Trophoblast cell (in vitro differentiated cells and primary cell): ENCODE data around the gene LTBP4.
A peak's percentile ranks its signal among the peaks of the same experiment; 100 is the strongest.

ENCODE experiments used
- DNase-seq, 2 donors: peaks; one replicate each; pipeline ENCODE4 v3.0.0-alpha.2; 2016
- H2AFZ ChIP-seq: 2 replicates; pipeline ENCODE4 v1.6.1; 2013; ENCODE audit warnings: low read length, moderate library complexity, mild to moderate bottlenecking; ENCODE audit not compliant: insufficient read depth, poor library complexity
- H2AK5ac ChIP-seq: 2 replicates; pipeline ENCODE4 v1.6.1; 2013; ENCODE audit warnings: mild to moderate bottlenecking, low read length
- H2BK120ac ChIP-seq: 2 replicates; pipeline ENCODE4 v1.6.1; 2013; ENCODE audit warnings: low read length, mild to moderate bottlenecking, moderate library complexity; ENCODE audit not compliant: insufficient read depth, poor library complexity
- H2BK12ac ChIP-seq: 2 replicates; pipeline ENCODE4 v1.6.1; 2013; ENCODE audit warnings: mild to moderate bottlenecking, low read length, moderate library complexity
- H2BK5ac ChIP-seq: 2 replicates; pipeline ENCODE4 v1.6.1; 2013; ENCODE audit warnings: low read length, low read depth, moderate library complexity, mild to moderate bottlenecking; ENCODE audit not compliant: poor library complexity
- H3K14ac ChIP-seq: 2 replicates; pipeline ENCODE4 v1.6.1; 2013; ENCODE audit warnings: mild to moderate bottlenecking, low read length
- H3K18ac ChIP-seq: 2 replicates; pipeline ENCODE4 v1.6.1; 2013; ENCODE audit warnings: mild to moderate bottlenecking, low read length
- H3K23ac ChIP-seq: 2 replicates; pipeline ENCODE4 v1.6.1; 2013; ENCODE audit warnings: low read length
- H3K27ac ChIP-seq: 2 replicates; pipeline ENCODE4 v1.5.1; 2013; ENCODE audit warnings: low read depth, mild to moderate bottlenecking, inconsistent platforms, low read length, moderate library complexity
- H3K27me3 ChIP-seq: 2 replicates; pipeline ENCODE4 v1.6.1; 2013; ENCODE audit warnings: inconsistent platforms, mild to moderate bottlenecking, low read length, moderate library complexity; ENCODE audit not compliant: insufficient read depth
- H3K36me3 ChIP-seq, 2 experiments: 1 replicate in 1 of 2; 2 replicates in 1 of 2; pipeline ENCODE4 v1.6.1; 2013; ENCODE audit warnings: low read length in 2 of 2, mild to moderate bottlenecking in 2 of 2, moderate library complexity in 1 of 2; ENCODE audit not compliant: insufficient read depth in 2 of 2, control insufficient read depth in 1 of 2
- H3K4ac ChIP-seq: 2 replicates; pipeline ENCODE4 v1.6.1; 2013; ENCODE audit warnings: low read depth, mild to moderate bottlenecking, low read length, moderate library complexity
- H3K4me1 ChIP-seq, 2 experiments: 1 replicate in 1 of 2; 2 replicates in 1 of 2; pipeline ENCODE4 v1.6.1; 2013; ENCODE audit warnings: low read length in 2 of 2, mild to moderate bottlenecking in 2 of 2, moderate library complexity in 1 of 2; ENCODE audit not compliant: insufficient read depth in 2 of 2, control insufficient read depth in 1 of 2
- H3K4me2 ChIP-seq: 2 replicates; pipeline ENCODE4 v1.6.1; 2013; ENCODE audit warnings: inconsistent platforms, mild to moderate bottlenecking, low read length, moderate library complexity
- H3K4me3 ChIP-seq: 2 replicates; pipeline ENCODE4 v1.5.1; 2013; ENCODE audit warnings: mild to moderate bottlenecking, low read depth, low read length, inconsistent platforms
- H3K79me1 ChIP-seq: one replicate; pipeline ENCODE4 v1.6.1; 2013; ENCODE audit warnings: low read length
- H3K79me2 ChIP-seq: 2 replicates; pipeline ENCODE4 v1.6.1; 2013; ENCODE audit warnings: low read length, mild to moderate bottlenecking; ENCODE audit not compliant: control insufficient read depth, insufficient read depth, poor library complexity
- H3K9ac ChIP-seq: 2 replicates; pipeline ENCODE4 v1.6.1; 2013; ENCODE audit warnings: mild to moderate bottlenecking, low read length
- H3K9me3 ChIP-seq: 2 replicates; pipeline ENCODE4 v1.6.1; 2013; ENCODE audit warnings: low read depth, mild to moderate bottlenecking, control low read depth, inconsistent platforms, low read length; ENCODE audit not compliant: insufficient read depth
- H4K12ac ChIP-seq: 2 replicates; pipeline ENCODE4 v1.6.1; 2013; ENCODE audit warnings: low read depth, mild to moderate bottlenecking, low read length, moderate library complexity
- H4K8ac ChIP-seq: 2 replicates; pipeline ENCODE4 v1.6.1; 2013; ENCODE audit warnings: low read depth, mild to moderate bottlenecking, low read length, moderate library complexity
- H4K91ac ChIP-seq: one replicate; pipeline ENCODE4 v1.6.1; 2013; ENCODE audit warnings: low read depth, mild to moderate bottlenecking, low read length, moderate library complexity
- WGBS: extraction: QIAGEN DNeasy Blood & Tissue Kit; methylation state at CpG from one replicate; pipeline ENCODE4 v1.1.7; 2013; ENCODE audit warnings: missing lambda C conversion rate; ENCODE audit not compliant: insufficient read length, insufficient coverage; ENCODE audit errors: extremely low coverage; 5-methylcytosine and 5-hydroxymethylcytosine counted together

Gene LTBP4

GRCh38 chr19:40641281-40641680, 40.1 kb downstream of the LTBP4 start:
- Histone ChIP-seq H3K27ac (peak overlapping the region; percentile 5), H4K91ac (peak overlapping the region; percentile 99), H3K36me3 (no peaks in the 10 kb centered on the region), H4K12ac (peak overlapping the region; percentile 83), H3K4me2 (no peak overlapping the region), H3K79me1 (peaks cover 11% of the 10 kb centered on the region), H3K4me1 (peaks cover 8 to 10% of the 10 kb centered on the region in 2 experiments), H2AFZ (peak overlapping the region; percentile 17), H3K79me2 (peaks cover 1% of the 10 kb centered on the region), H3K4ac (peak overlapping the region; percentile 99), H3K23ac (no peak overlapping the region), H2BK120ac (peak overlapping the region; percentile 99), H3K9ac (no peak overlapping the region), H3K14ac (peak overlapping the region; percentile 96), H4K8ac (peak overlapping the region; percentile 86), H3K27me3 (no peaks in the 10 kb centered on the region), H2AK5ac (peak overlapping the region; percentile 90), H3K9me3 (no peaks in the 10 kb centered on the region), H3K18ac (peak overlapping the region; percentile 93), H2BK12ac (peak overlapping the region; percentile 100), H3K4me3 (no peak overlapping the region), H2BK5ac (peak overlapping the region; percentile 98)
- WGBS: no CpG with 5 or more reads among the region's 7 CpGs
- no peak for DNase-seq

GRCh38 chr19:40642051-40642706, 41.0 kb downstream of the LTBP4 start:
- no peak for DNase-seq
- peaks cover 1% of the 10 kb centered on the region for H3K79me2 ChIP-seq
- WGBS: no CpG with 5 or more reads among the region's 18 CpGs
- no peak overlapping the region for H3K4me3 ChIP-seq
- H3K4me2 ChIP-seq: no peak overlapping the region
- no peak overlapping the region for H3K9ac ChIP-seq
- no peak overlapping the region for H3K4ac ChIP-seq
- H3K9me3 ChIP-seq: no peaks in the 10 kb centered on the region
- H3K18ac ChIP-seq: no peak overlapping the region
- H3K36me3 ChIP-seq: no peaks in the 10 kb centered on the region
- peak overlapping the region; percentile 7 for H2AK5ac ChIP-seq
- peak overlapping the region; percentile 90 for H2BK12ac ChIP-seq
- no peak overlapping the region for H4K8ac ChIP-seq
- H3K23ac ChIP-seq: no peak overlapping the region
- H3K4me1 ChIP-seq: peaks cover 8 to 10% of the 10 kb centered on the region in 2 experiments
- no peaks in the 10 kb centered on the region for H3K27me3 ChIP-seq
- no peak overlapping the region for H3K14ac ChIP-seq
- H4K12ac ChIP-seq: no peak overlapping the region
- H3K79me1 ChIP-seq: peaks cover 11% of the 10 kb centered on the region
- peak overlapping the region; percentile 35 for H2BK120ac ChIP-seq
- no peak overlapping the region for H2AFZ ChIP-seq
- H3K27ac ChIP-seq: no peak overlapping the region
- H4K91ac ChIP-seq: peak overlapping the region; percentile 99
- no peak overlapping the region for H2BK5ac ChIP-seq

GRCh38 chr19:40642757-40643305, 41.7 kb downstream of the LTBP4 start:
- Histone ChIP-seq H4K91ac (peak overlapping the region; percentile 99), H4K12ac (no peak overlapping the region), H3K4me1 (peaks cover 8 to 10% of the 10 kb centered on the region in 2 experiments)

DNA sequence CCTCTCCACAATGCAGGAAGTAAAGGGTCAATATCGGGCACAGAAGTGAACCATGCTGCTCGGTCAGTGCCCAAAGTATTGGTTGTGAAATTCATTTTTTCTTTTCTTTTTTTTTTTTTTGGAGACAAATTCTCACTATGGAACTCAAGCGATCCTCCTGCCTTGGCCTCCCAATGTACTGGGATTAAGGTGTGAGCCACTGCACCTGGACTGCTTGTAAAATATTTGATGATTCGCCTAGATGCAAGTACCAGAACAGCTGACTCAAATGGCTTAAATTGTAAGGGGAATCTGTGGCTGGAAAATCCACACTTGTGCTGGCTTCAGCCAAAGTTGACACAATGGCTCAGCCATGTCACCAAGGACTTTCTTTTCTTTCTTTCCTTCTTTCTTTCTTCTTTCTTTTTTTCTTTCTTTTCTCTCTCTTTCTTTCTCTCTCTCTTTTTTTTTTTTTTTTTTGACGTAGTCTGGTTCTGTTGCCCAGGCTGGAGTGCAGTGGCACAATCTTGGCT, 45.6 kb downstream of the LTBP4 start:
- H3K23ac ChIP-seq: no peak overlapping the region
- no peak overlapping the region for H3K9ac ChIP-seq
- DNase-seq: peak in 1 of 2 donors; percentile 11
- no peaks in the 10 kb centered on the region for H3K79me1 ChIP-seq
- no peak overlapping the region for H3K4me2 ChIP-seq
- WGBS: no CpG with 5 or more reads among the region's 5 CpGs
- H3K14ac ChIP-seq: no peak overlapping the region
- H3K36me3 ChIP-seq: no peaks in the 10 kb centered on the region
- no peak overlapping the region for H2BK5ac ChIP-seq
- no peaks in the 10 kb centered on the region for H3K4me1 ChIP-seq
- H4K8ac ChIP-seq: no peak overlapping the region
- H3K27me3 ChIP-seq: no peaks in the 10 kb centered on the region
- peaks cover 2% of the 10 kb centered on the region for H3K9me3 ChIP-seq
- H3K4ac ChIP-seq: no peak overlapping the region
- no peak overlapping the region for H2AFZ ChIP-seq
- no peak overlapping the region for H2AK5ac ChIP-seq
- H2BK120ac ChIP-seq: no peak overlapping the region
- no peaks in the 10 kb centered on the region for H3K79me2 ChIP-seq
- no peak overlapping the region for H3K27ac ChIP-seq
- H4K12ac ChIP-seq: no peak overlapping the region
- no peak overlapping the region for H3K18ac ChIP-seq
- no peak overlapping the region for H3K4me3 ChIP-seq
- H2BK12ac ChIP-seq: peak overlapping the region; percentile 32
- no peak overlapping the region for H4K91ac ChIP-seq

More at GRCh38 chr19:40642757-40643305, 41.7 kb downstream of the LTBP4 start:
- no peak overlapping the region for H3K4me3 ChIP-seq
- H3K4ac ChIP-seq: no peak overlapping the region
- H3K9me3 ChIP-seq: no peaks in the 10 kb centered on the region
- peak overlapping the region; percentile 35 for H2BK120ac ChIP-seq
- H3K4me2 ChIP-seq: no peak overlapping the region
- H4K8ac ChIP-seq: no peak overlapping the region
- no peak for DNase-seq
- no CpG with 5 or more reads among the region's 8 CpGs for WGBS
- no peaks in the 10 kb centered on the region for H3K27me3 ChIP-seq
- no peak overlapping the region for H2AK5ac ChIP-seq
- peaks cover 11% of the 10 kb centered on the region for H3K79me1 ChIP-seq
- H3K18ac ChIP-seq: no peak overlapping the region
- no peak overlapping the region for H3K14ac ChIP-seq
- no peaks in the 10 kb centered on the region for H3K36me3 ChIP-seq
- no peak overlapping the region for H3K27ac ChIP-seq
- no peak overlapping the region for H2AFZ ChIP-seq
- no peak overlapping the region for H3K23ac ChIP-seq
- H3K79me2 ChIP-seq: peaks cover 1% of the 10 kb centered on the region
- no peak overlapping the region for H2BK5ac ChIP-seq
- H2BK12ac ChIP-seq: no peak overlapping the region
- no peak overlapping the region for H3K9ac ChIP-seq
